ENCODE measurements around the gene SPAG6.

- TF ChIP-seq, protein P1, sequence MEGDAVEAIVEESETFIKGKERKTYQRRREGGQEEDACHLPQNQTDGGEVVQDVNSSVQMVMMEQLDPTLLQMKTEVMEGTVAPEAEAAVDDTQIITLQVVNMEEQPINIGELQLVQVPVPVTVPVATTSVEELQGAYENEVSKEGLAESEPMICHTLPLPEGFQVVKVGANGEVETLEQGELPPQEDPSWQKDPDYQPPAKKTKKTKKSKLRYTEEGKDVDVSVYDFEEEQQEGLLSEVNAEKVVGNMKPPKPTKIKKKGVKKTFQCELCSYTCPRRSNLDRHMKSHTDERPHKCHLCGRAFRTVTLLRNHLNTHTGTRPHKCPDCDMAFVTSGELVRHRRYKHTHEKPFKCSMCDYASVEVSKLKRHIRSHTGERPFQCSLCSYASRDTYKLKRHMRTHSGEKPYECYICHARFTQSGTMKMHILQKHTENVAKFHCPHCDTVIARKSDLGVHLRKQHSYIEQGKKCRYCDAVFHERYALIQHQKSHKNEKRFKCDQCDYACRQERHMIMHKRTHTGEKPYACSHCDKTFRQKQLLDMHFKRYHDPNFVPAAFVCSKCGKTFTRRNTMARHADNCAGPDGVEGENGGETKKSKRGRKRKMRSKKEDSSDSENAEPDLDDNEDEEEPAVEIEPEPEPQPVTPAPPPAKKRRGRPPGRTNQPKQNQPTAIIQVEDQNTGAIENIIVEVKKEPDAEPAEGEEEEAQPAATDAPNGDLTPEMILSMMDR (conservative IDR thresholded peaks at IDR 0.05; ENCODE audit: low read depth in 2 of 2): no peak
- no peak for TF ChIP-seq EZH2 (IDR thresholded peaks at IDR 0.05; ENCODE audit: low read depth, unreplicated experiment)
- no peak for TF ChIP-seq EZH2phosphoT487 (IDR thresholded peaks at IDR 0.05; ENCODE audit: unreplicated experiment)
- TF ChIP-seq, protein P2, sequence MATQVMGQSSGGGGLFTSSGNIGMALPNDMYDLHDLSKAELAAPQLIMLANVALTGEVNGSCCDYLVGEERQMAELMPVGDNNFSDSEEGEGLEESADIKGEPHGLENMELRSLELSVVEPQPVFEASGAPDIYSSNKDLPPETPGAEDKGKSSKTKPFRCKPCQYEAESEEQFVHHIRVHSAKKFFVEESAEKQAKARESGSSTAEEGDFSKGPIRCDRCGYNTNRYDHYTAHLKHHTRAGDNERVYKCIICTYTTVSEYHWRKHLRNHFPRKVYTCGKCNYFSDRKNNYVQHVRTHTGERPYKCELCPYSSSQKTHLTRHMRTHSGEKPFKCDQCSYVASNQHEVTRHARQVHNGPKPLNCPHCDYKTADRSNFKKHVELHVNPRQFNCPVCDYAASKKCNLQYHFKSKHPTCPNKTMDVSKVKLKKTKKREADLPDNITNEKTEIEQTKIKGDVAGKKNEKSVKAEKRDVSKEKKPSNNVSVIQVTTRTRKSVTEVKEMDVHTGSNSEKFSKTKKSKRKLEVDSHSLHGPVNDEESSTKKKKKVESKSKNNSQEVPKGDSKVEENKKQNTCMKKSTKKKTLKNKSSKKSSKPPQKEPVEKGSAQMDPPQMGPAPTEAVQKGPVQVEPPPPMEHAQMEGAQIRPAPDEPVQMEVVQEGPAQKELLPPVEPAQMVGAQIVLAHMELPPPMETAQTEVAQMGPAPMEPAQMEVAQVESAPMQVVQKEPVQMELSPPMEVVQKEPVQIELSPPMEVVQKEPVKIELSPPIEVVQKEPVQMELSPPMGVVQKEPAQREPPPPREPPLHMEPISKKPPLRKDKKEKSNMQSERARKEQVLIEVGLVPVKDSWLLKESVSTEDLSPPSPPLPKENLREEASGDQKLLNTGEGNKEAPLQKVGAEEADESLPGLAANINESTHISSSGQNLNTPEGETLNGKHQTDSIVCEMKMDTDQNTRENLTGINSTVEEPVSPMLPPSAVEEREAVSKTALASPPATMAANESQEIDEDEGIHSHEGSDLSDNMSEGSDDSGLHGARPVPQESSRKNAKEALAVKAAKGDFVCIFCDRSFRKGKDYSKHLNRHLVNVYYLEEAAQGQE (IDR thresholded peaks at IDR 0.05; ENCODE audit: unreplicated experiment): no peak
- no peak for TF ChIP-seq ZNF462 (CRISPR knock-in tag; IDR thresholded peaks at IDR 0.05)
- no peak for TF ChIP-seq POLR2AphosphoS5 (IDR thresholded peaks at IDR 0.05; ENCODE audit: low read depth)
- no peak for TF ChIP-seq CREB1 (CRISPR knock-in tag; IDR thresholded peaks at IDR 0.05; ENCODE audit: low read depth)
Observed at GRCh38 chr10:22391600-22391999, 46.3 kb downstream of the SPAG6 start.
